ENCODE results near the gene ISY1. TPM values are rescaled to one million over a fixed set of nuclear protein-coding genes. Genes with fewer than 3 reads are reported as not detected.

ISY1 gene
- total RNA-seq, 4 donors from 2014 or later: 19.6 to 34.9 (median 22.3) TPM

DNA sequence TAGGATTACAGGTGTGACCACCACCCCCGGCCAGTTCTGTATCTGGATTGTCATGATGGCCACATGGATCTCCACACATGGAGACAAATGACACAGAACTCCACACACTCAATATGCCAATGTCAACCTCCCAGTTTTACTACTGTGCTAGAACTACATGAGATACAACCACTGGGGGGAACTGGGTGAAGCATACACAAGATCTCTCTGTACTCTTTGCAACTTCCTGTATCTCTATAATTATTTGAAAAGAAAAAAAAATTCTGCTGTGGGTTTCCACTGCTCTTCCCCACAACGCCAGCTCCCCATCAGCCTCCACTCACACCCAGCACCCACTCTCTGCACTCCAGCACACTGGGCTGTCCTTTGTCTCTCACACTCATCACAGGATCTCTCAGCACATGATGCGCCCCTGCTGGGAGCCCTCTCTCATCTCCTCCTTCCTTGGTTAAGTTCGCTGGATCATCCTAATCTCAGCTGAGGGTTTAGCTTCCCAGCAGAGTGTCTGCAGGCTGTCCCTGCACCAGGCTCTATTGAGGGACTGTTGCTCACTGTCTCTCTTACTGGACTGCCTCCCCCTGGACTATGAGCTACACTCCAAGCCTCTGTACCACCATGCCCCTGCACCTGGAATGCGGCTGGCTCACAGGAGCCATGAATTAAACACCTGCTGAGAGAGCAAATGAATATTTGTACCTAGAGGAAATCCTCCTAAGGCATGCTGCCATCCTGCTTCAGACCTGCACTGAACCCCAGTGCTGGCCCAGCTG lies 28.6 kb downstream of the ISY1 start:
- DNase-seq (no peak), ATAC-seq (no peak)
- intact Hi-C loops (cut with DNase I; ENCODE audit: low total_unique reads) (no loop called here), in situ Hi-C loops (cut with MboI; ENCODE audit: low sequenced_read_pairs in 4 of 4) (no loop called here)
- no peak for TF ChIP-seq POLR2A (IDR thresholded peaks at IDR 0.05)
- TF ChIP-seq, protein P1, sequence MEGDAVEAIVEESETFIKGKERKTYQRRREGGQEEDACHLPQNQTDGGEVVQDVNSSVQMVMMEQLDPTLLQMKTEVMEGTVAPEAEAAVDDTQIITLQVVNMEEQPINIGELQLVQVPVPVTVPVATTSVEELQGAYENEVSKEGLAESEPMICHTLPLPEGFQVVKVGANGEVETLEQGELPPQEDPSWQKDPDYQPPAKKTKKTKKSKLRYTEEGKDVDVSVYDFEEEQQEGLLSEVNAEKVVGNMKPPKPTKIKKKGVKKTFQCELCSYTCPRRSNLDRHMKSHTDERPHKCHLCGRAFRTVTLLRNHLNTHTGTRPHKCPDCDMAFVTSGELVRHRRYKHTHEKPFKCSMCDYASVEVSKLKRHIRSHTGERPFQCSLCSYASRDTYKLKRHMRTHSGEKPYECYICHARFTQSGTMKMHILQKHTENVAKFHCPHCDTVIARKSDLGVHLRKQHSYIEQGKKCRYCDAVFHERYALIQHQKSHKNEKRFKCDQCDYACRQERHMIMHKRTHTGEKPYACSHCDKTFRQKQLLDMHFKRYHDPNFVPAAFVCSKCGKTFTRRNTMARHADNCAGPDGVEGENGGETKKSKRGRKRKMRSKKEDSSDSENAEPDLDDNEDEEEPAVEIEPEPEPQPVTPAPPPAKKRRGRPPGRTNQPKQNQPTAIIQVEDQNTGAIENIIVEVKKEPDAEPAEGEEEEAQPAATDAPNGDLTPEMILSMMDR (IDR thresholded peaks at IDR 0.05 in 4 of 5, conservative IDR thresholded peaks at IDR 0.05 in 1 of 5): no peak
- Histone ChIP-seq H3K27me3 (no peaks in the 10 kb centered on the region), H3K4me3 (no peak overlapping the region), H3K27ac (no peak overlapping the region), H3K4me1 (no peaks in the 10 kb centered on the region), H3K36me3 (peaks cover 0 to 98% of the 10 kb centered on the region in 2 donors), H3K9me3 (no peaks in the 10 kb centered on the region)

DNA sequence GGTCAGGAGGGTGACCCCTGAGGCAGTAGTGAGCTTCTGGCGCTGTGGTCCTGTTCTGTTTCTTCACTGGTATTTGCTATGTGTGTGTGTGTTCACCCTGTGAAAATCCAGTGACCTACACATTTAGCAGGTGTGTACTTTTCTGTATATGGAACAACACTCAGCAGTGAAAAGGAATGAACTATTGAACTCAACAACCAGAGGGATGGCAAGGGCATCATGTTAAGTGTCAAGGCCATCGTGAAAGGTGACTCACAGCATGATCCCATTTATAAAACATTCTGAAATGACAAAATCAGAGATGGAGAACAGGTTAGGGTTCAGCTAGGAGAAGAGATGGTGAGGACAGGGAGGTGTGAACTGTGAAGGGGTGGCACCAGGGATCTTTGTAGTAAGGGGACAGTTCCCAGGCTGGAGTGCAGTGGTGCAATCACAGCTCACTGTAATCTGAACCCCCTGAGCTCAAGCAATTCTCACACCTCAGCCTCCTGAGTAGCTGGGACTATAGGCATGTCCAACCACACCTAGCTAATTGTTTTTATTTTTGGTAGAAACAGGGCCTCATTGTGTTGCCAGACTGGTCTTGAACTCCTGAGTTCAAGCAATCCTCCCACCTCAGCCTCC lies 29.3 kb downstream of the ISY1 start:
- in situ Hi-C loops (cut with MboI; ENCODE audit: low sequenced_read_pairs in 4 of 4): no loop called here
- no peaks in the 10 kb centered on the region for H3K4me1 ChIP-seq
- ATAC-seq (no peak), DNase-seq (no peak)
- no peaks in the 10 kb centered on the region for H3K9me3 ChIP-seq
- intact Hi-C loops (cut with DNase I; ENCODE audit: low total_unique reads): no loop called here
- no peak overlapping the region for H3K4me3 ChIP-seq
- no peaks in the 10 kb centered on the region for H3K27me3 ChIP-seq
- no peak overlapping the region for H3K27ac ChIP-seq
- no peak for TF ChIP-seq POLR2A (IDR thresholded peaks at IDR 0.05)
- TF ChIP-seq, protein P1 (IDR thresholded peaks at IDR 0.05 in 4 of 5, conservative IDR thresholded peaks at IDR 0.05 in 1 of 5): no peak
- peaks cover 0 to 91% of the 10 kb centered on the region in 2 donors for H3K36me3 ChIP-seq

DNA sequence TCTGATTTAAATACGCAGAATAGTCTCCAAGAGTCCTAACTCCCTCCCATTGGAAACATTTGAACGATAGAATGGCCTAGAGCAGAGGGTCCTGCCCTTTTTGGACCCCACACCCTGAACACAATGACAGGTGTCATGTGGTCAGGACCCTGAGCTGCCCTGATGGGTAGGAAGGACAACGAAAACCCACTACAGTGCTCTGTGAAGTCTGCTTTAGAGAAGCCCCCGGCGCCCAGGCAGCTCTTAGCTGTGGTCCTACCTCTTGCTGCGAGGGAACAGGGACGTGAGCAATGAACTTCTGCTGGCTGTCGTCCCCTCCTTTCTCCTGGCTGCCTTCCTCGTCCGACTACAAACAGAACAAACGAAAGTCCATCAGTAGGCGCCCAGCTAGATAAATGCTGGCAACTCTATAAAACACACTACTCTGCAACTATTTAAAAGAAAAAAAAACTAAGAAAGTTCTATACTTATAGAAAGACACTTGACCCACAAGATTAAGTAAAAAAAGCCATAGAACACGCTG lies 30.5 kb downstream of the ISY1 start:
- Histone ChIP-seq H3K4me3 (no peak overlapping the region), H3K36me3 (peaks cover 0 to 79% of the 10 kb centered on the region in 2 donors), H3K4me1 (no peaks in the 10 kb centered on the region), H3K27me3 (no peaks in the 10 kb centered on the region), H3K27ac (no peak overlapping the region), H3K9me3 (no peaks in the 10 kb centered on the region)
- no peak for DNase-seq
- intact Hi-C loops (cut with DNase I; ENCODE audit: low total_unique reads) (no loop called here), in situ Hi-C loops (cut with MboI; ENCODE audit: low sequenced_read_pairs in 4 of 4) (no loop called here)
- ATAC-seq: no peak
- TF ChIP-seq POLR2A (IDR thresholded peaks at IDR 0.05): no peak
- TF ChIP-seq, protein P1 (IDR thresholded peaks at IDR 0.05 in 4 of 5, conservative IDR thresholded peaks at IDR 0.05 in 1 of 5): no peak

DNA sequence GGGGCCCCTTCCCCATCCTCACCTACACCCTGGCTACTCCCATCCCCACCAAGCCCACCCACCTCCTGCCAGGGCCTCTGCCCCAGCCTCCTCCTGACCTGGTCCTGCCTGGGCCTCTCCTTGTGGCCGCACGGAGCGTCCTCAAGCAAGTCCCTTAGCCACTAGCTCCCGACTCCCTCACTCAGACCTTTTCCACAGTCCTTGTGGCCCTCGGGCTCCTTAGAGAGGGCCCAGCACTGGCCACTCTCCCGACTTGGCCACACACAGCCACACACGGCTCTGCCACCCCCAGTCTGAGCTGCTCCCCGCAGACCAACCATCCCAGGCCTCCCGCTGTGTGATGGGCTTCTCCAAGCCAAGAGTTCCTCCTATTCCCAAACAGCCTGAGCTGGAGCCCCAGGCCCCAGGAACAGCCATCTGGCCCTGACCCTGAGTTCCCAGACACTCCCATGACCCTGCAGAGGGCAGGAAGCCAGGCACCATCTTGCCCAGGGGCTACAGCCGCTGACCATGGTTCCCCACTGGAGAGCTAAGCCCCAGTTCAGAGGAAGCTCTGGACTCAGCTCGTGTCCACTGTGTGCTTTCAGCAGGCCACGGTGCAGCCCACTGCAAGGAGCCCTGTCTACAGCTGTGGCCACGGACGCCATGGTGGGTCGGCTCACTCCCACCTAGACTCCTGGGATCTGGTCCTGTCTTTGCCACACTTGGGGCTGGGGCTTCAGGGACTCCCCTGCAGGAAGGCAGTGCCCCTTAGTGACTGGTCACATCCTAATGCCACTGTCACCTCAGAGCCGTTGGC lies 32.3 kb downstream of the ISY1 start:
- H3K27me3 ChIP-seq: no peaks in the 10 kb centered on the region
- no peak for ATAC-seq
- in situ Hi-C loops (cut with MboI; ENCODE audit: low sequenced_read_pairs in 4 of 4) (no loop called here), intact Hi-C loops (cut with DNase I; ENCODE audit: low total_unique reads) (no loop called here)
- H3K9me3 ChIP-seq: no peaks in the 10 kb centered on the region
- DNase-seq: no peak
- H3K27ac ChIP-seq: no peak overlapping the region
- TF ChIP-seq, protein P1 (IDR thresholded peaks at IDR 0.05 in 4 of 5, conservative IDR thresholded peaks at IDR 0.05 in 1 of 5): no peak
- TF ChIP-seq POLR2A (IDR thresholded peaks at IDR 0.05): no peak
- peaks cover 0 to 62% of the 10 kb centered on the region in 2 donors for H3K36me3 ChIP-seq
- no peaks in the 10 kb centered on the region for H3K4me1 ChIP-seq
- no peak overlapping the region for H3K4me3 ChIP-seq

Measured in gastrocnemius medialis (tissue), 4 donors.